HG03342 (cell line): ENCODE measurements around the gene TNFRSF13B.
"Not testable (repeated sequence)": the region's sequence is repeated elsewhere in the genome, so short reads cannot be mapped to it uniquely, and the experiment has no call there.

Experiments
- ATAC-seq: cut with Tn5 transposase; IDR thresholded peaks from one replicate; pipeline ENCODE4 v1.9.1; 2021; ENCODE audit warnings: mild to moderate bottlenecking, moderate library complexity; ENCODE audit not compliant: unreplicated experiment

TNFRSF13B gene

GRCh38 chr17:16912021-16912962 is 59.6 kb downstream of the TNFRSF13B start:
- no peak for ATAC-seq

DNA sequence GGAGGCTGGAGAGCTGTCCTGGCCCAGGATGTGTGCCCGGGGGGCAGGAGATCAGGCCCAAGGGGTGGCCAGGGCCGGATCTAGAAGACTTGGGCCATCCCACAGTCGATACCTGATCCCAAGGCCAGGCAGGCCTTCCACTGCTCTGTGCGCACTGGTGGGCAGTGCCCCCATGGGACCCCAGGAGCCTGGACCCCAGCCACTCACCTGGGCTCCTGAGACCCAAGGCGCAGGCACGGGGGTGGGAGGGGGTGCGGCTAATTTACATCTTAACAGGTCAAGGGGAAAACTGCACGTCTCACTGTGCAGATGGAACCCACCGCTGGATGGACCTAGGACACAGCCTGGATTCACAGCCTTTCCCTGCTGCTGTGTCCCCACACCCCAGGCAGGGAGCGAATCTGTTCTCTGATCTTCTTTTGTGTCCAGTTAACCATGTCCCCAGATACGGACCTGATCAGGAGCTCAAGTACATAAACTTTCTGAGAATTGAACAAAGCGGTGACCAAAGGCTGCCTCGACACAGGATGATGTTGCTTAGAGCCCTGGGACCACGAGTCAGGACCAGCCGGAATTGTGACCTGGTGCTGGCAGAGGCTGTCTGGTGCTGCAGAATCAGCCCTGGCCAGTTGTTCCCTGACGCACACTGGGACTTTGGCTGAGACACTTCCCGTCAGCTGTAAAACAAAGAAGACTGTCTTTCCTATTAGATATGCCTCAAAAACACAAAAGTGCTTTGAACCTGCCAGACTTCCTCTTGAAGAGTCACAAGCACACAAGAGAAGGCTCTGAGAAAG is 60.6 kb downstream of the TNFRSF13B start:
- ATAC-seq: no peak

GRCh38 chr17:16910341-16910740 is 61.6 kb downstream of the TNFRSF13B start:
- no peak for ATAC-seq

- ATAC-seq: no peak
Observed at GRCh38 chr17:16909472-16910246, 62.3 kb downstream of the TNFRSF13B start.

DNA sequence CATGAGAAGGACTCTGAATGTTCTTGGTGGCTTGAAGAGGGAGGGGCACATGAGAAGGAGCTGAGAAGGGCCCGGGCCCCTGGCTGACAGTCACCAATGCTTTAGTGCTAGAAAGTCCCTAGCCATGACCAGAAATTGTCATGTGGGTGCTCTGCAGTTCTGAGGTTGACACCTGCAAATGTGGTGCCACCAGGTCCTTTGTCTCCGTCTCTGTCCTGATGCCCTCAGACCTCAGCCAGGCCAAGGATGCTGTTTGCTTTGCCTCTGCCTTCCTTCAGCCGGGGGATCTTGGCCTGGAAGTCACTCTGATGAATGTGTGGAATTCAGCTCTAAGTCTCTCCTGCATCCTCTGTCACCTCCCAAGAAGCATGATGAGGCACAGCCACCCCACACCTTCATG is 63.6 kb downstream of the TNFRSF13B start:
- ATAC-seq: no peak

GRCh38 chr17:16906680-16907079 is 65.2 kb downstream of the TNFRSF13B start:
- no peak for ATAC-seq

GRCh38 chr17:16905593-16906191 is 66.2 kb downstream of the TNFRSF13B start:
- no peak for ATAC-seq

DNA sequence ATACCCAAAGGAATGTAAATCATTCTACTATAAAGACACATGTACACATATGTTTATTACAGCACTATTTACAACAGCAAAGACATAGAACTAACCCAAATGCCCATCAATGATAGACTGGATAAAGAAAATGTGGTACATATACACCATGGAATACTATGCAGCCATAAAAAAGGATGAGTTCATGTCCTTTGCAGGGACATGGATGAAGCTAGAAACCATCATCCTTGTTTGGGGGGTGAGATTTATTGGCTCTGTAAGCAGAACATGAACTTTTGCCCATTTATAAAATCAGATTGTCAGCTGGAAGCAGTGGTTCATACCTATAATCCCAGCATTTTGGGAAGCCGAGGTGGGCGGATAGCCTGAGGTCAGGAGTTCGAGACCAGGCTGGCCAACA is 68.8 kb downstream of the TNFRSF13B start:
- not testable (repeated sequence) for ATAC-seq

DNA sequence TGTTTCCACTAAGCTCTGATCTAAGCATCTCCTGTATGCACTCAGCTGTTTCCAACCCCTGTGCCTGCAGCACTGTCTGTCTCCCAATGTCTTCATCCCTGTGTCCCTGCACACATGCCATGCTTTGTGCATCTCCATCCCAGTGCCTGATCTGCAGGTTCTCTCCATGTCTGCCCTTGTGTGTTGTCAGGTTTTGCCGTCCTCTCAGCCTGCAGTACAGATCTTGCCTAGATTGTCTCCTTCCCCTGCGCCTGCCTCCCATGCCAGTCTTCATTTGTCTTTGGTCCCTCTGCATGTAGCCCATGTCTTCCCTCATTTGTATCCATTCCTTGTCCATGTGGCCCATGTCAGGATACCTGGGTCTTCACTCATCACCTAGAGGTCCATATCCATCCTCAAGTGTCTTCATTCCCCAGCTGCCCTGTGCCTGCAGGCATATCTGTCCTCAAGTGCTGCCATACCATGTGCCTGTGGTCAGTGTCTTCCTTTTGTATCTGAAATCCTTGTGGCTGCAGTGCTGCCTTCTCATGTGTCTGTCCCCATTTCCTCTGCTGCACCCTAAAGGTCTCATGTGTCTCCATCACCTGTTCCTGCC is 71.5 kb downstream of the TNFRSF13B start:
- ATAC-seq: no peak

DNA sequence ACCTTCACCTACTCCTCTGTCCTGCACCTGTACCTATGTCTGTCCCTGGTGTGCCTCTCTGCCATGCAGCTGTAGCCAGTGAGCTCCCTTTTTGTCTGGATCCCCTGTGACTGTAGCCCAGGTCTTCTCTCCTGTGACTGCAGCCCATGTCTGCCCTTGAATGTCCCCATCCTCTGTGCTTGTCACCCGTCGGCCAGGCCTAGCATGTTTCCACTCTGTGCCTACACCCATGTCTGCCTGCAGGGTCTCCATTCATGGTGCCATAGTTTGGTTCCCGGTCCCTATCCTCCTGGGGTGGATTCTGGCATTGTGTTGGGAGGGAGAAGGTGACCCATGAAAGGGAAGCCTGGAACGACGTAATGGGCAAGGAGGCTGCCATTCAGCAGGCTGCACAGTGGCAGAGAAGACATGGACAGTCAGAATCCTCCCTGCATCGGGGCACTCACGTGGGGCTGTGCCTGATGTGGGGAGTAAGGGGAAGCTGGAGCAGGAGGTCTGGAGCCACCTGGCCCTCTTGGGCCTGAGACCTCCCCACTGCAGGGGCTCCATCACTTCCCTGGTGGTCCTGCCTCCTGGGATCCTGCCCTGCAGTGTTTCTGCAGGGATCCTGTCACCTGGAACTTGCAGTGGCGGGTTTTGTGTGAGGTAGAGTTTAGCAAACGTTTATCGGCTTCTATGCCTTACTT is 74.6 kb downstream of the TNFRSF13B start:
- not testable (repeated sequence) for ATAC-seq

DNA sequence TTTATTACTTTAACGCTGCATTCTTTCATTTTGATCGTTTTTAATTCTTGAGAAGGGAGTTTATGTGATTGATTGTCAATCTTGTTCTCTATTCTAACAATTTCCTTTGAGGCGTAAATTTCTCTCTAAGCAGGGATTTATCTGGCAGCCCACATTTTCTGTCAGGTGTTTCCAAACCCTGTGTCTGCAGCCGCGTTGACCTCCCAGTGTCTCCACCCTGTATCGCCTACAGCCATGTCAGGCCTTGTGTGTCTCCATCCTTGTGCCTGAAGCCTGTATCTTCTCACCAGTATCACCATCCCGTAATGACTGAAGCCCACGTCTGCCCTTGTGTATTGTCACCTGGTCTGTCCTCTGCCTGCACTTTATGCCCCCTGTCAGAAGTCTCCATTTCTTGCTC is 75.7 kb downstream of the TNFRSF13B start:
- ATAC-seq: not testable (repeated sequence)

DNA sequence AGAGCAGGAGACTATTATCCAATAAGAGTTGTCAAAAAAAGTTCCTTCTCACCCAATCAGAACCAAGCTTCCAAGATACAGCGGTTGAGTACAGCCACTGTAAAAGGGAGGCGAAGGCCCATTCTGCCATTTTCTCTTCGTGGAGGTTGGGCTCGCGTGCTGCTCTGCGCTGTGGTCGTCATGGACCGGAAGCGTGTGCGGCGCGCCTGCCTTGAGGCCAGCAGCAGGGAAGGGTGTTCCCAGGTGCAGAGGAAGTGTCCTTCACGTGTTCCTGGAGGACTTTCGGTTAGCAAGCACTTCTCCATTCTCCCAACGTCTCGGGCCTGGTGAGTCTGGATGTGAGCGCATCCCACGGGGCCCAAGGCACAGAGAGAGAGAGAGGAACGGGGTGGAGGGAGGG is 78.4 kb downstream of the TNFRSF13B start:
- ATAC-seq: not testable (repeated sequence)

DNA sequence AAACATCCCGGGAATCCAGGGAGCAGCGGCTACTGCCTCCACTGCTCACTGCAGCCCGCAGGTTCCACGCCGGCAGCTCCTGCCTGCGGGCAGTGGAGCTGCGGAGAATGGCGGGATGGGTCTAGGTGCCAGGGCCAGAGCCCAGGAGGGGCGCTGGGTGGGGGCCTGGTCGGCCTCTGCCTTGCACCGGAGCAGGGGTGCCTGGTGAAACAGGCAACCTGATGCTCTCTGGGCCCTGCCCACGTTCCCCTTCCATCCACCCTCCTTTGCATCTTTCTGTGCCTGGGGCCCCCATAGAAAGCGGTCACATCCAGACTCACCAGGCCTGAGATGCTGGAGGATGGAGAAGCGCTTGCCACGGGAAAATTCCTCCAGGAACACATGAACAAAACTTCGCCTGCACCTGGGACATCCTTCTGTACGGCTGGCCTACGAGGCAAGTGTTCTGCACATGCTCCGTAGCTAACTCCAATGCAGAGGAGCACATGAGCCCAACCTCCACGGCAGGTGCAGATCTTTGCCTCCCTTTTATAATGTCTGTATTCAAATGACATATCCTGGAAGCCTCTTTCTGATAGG is 79.0 kb downstream of the TNFRSF13B start:
- ATAC-seq: not testable (repeated sequence)

DNA sequence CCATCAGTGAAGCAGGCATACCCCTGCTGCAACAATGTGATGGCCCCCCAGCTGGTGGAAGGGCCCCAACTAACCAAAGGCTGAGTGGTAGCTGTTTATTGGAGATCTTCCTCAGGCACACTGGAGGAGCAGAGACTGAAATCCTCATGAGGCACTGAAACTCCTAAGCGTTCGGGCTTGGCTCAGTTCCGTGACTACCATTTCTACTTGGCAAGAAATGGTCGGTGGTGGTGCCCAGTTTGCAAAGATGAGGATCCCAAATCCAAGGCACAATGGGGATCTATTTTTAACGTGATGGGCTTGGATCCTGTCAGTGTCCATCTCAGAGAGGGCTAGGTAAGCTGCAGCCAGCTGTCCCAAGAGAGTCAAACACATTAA is 82.8 kb downstream of the TNFRSF13B start:
- no peak for ATAC-seq
